ENCODE results near the gene GPS1.

GPS1 gene

GRCh38 chr17:82106688-82107305 lies 55.1 kb downstream of the GPS1 start:
- no peak for DNase-seq
